ENCODE measurements around the gene GALT. TPM values are rescaled to one million over a fixed set of nuclear protein-coding genes. Genes with fewer than 3 reads are reported as not detected.

Gene GALT
- polyA plus RNA-seq, 2 donors: 16.6 to 27.3 TPM

DNA sequence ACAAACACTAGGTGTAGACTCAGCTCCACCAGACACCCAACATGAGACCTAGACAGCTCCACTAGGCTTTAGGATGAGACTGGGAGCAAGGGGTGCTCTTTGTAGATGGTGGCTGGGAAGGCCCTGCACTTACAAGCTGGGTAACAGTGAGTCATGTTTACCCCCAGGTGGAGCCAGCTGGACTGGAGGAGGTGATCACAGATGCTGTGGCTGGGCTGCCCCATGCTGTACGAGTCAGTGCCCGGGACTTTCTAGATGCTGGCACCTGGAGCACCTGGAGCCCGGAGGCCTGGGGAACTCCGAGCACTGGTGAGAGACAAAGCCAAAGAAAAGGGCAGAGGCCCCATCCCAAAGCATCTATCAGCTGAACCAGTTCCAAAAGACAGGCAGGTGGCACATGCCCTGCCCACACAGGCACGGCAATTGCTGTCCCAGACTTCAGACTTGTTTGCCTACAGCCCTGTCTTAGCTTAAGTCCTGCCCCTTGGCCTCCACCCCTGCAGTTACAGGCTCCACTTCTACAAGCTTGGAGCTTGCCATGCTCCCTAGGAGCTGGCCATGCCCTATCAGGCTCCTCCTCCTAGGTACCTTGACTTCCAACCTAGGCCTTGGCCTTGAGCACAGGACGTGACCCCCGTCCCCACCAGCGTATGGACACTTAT lies 13.2 kb downstream of the GALT start:
- WGBS, 2 donors: 54 to 65% methylated on average over 8 of the region's 8 CpGs
- H3K9me3 ChIP-seq (ENCODE audit: control insufficient read depth in 2 of 2, insufficient read depth in 1 of 2, low read depth in 1 of 2, low read length in 1 of 2): no peaks in the 10 kb centered on the region
- peaks cover 0 to 2% of the 10 kb centered on the region in 2 donors for H3K36me3 ChIP-seq (ENCODE audit: control insufficient read depth in 2 of 2, insufficient read depth in 2 of 2, low read length in 1 of 2)
- peaks cover 7 to 23% of the 10 kb centered on the region in 2 donors for H3K4me1 ChIP-seq (ENCODE audit: control insufficient read depth in 2 of 2, insufficient read depth in 2 of 2, low read length in 1 of 2)
- no peaks in the 10 kb centered on the region for H3K27me3 ChIP-seq (ENCODE audit: control insufficient read depth in 1 of 2, insufficient read depth in 2 of 2, low read length in 2 of 2)
- no peak overlapping the region for H3K4me3 ChIP-seq (ENCODE audit: low read depth in 1 of 2, low read length in 2 of 2)
- H3K27ac ChIP-seq (ENCODE audit: low read depth in 2 of 2, low read length in 1 of 2): no peak overlapping the region

DNA sequence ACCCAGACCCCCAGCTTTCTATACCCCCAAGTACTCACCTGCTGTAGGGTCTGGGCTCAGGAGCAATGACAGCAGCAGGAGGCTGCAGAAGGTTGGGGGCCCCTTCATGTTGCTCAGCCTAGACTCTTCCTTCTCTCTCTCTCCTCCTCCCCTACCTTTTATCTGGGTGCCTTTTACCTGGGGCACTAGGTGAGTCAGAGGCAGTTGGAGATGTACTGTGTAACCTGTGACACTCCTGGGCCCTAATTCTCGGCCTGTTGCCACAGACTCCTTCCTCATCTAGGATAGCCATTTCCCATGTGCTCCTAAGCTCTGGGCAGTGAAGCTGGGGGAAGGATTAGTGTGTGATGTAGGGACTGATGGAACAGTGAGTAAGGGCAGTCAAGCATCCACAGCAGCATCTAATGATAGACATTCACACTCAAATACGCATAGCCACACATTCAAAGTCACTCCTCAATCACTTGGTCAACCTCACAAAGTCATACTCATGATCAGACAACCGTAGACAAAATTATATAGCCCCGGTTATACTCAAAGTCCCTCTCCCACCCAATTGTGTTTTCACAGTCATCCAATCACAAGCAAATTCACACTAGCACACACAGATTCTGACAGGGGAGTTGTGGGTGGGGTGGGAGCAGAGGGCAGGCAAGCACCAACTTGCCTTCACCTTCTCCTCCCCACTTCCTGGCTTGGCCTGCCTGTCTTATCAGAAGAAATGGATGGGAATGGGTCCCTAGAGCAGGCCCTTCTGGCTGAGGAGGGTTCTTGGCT lies 16.2 kb downstream of the GALT start, which contains the start of gene CCL27:
CCL27 (minus strand) TSS at position 132 of the 777 bp plus-strand sequence; CDS start at position 108, 24 bp downstream.
- Histone ChIP-seq H3K4me1 (ENCODE audit: control insufficient read depth in 2 of 2, insufficient read depth in 2 of 2, low read length in 1 of 2) (peaks cover 7 to 13% of the 10 kb centered on the region in 2 donors), H3K27me3 (ENCODE audit: control insufficient read depth in 1 of 2, insufficient read depth in 2 of 2, low read length in 2 of 2) (no peaks in the 10 kb centered on the region), H3K9me3 (ENCODE audit: control insufficient read depth in 2 of 2, insufficient read depth in 1 of 2, low read depth in 1 of 2, low read length in 1 of 2) (no peaks in the 10 kb centered on the region), H3K27ac (ENCODE audit: low read depth in 2 of 2, low read length in 1 of 2) (peak within 1 kb of the TSS; percentile 3 to 40), H3K36me3 (ENCODE audit: control insufficient read depth in 2 of 2, insufficient read depth in 2 of 2, low read length in 1 of 2) (peaks cover 0 to 2% of the 10 kb centered on the region in 2 donors), H3K4me3 (ENCODE audit: low read depth in 1 of 2, low read length in 2 of 2) (no peak within 1 kb of the TSS)
- 71% methylated on average over 4 of the region's 4 CpGs for WGBS, 2 donors

DNA sequence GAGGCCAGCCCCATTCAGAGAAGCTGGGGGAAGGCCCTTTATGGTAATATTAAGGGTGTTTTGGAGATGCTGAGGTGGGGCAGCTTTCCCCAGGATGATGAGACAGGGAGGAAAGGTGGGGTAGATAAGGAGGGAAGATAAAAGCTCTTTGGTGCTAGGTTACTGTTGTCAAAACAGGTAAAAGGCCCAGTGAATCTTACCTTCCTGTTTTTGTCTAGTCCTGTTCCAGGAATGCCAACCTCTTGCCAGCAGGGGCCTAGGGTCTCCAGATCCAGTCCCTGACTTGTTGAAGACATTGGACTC lies 16.8 kb downstream of the GALT start:
- Histone ChIP-seq H3K9me3 (ENCODE audit: control insufficient read depth in 2 of 2, insufficient read depth in 1 of 2, low read depth in 1 of 2, low read length in 1 of 2) (no peaks in the 10 kb centered on the region), H3K27me3 (ENCODE audit: control insufficient read depth in 1 of 2, insufficient read depth in 2 of 2, low read length in 2 of 2) (no peaks in the 10 kb centered on the region), H3K4me3 (ENCODE audit: low read depth in 1 of 2, low read length in 2 of 2) (no peak overlapping the region), H3K4me1 (ENCODE audit: control insufficient read depth in 2 of 2, insufficient read depth in 2 of 2, low read length in 1 of 2) (peaks cover 7 to 13% of the 10 kb centered on the region in 2 donors), H3K27ac (ENCODE audit: low read depth in 2 of 2, low read length in 1 of 2) (peak overlapping the region; percentile 3 to 40), H3K36me3 (ENCODE audit: control insufficient read depth in 2 of 2, insufficient read depth in 2 of 2, low read length in 1 of 2) (peaks cover 0 to 2% of the 10 kb centered on the region in 2 donors)

DNA sequence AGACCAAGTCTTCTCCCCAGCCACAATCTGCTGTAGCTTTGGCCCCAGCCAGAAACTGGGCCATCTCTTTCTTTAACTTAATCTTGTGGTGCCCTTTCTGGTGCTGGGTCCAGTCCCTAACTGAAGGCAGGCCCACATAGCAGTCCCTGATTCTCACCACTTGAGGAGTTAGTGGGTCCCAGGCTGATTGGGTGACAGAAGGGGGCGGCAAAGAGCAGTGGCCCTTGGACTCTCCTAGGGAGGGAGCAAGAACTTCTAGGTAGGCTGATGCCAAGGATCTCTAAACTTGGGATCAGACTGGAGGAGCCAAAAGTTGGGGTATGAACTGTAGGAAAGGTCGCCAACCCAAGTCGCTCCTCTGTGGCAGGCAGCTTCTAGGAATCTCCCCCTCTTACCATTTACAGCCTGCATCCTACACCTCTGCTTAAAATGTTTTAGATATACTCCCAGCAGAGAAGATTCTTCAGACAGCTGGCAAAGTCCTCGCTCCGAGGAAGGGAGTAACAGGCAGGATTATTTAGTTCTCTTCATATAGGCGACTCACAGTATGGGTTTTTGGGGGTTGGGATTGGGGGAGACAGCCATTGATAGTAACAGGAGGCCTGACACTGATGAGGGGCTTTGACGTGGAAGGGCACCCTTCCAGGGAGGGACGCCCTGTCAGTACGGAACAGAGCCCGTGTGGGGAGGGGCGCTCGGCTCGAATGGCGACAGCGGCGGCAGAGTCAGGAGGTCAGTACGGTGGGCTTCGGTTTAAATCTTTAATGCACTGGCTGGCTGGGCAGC lies 18.0 kb downstream of the GALT start:
- WGBS, 2 donors: 16 to 17% methylated on average over 18 of the region's 18 CpGs
- Histone ChIP-seq H3K4me3 (ENCODE audit: low read depth in 1 of 2, low read length in 2 of 2) (peak overlapping the region; percentile 47 to 53), H3K27ac (ENCODE audit: low read depth in 2 of 2, low read length in 1 of 2) (peak overlapping the region; percentile 77 to 96), H3K4me1 (ENCODE audit: control insufficient read depth in 2 of 2, insufficient read depth in 2 of 2, low read length in 1 of 2) (peaks cover 7 to 13% of the 10 kb centered on the region in 2 donors), H3K9me3 (ENCODE audit: control insufficient read depth in 2 of 2, insufficient read depth in 1 of 2, low read depth in 1 of 2, low read length in 1 of 2) (no peaks in the 10 kb centered on the region), H3K36me3 (ENCODE audit: control insufficient read depth in 2 of 2, insufficient read depth in 2 of 2, low read length in 1 of 2) (peaks cover 0 to 2% of the 10 kb centered on the region in 2 donors), H3K27me3 (ENCODE audit: control insufficient read depth in 1 of 2, insufficient read depth in 2 of 2, low read length in 2 of 2) (no peaks in the 10 kb centered on the region)

DNA sequence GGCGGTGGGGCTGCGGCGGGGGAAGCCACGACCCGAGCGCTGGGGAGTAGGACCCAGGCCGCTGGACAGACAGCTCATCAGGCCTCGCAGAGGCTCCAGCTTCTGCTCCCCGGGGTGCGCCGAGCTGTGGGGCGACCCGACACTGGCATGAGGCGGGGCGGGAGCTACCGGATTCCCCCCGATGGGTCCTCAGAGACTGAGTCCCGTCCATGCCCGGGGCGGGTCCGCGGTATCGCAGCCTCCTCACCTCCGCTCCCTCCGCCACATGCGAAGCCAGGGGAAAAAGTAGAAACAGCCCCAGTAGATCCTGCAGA lies 18.5 kb downstream of the GALT start:
- Histone ChIP-seq H3K27me3 (ENCODE audit: control insufficient read depth in 1 of 2, insufficient read depth in 2 of 2, low read length in 2 of 2) (no peaks in the 10 kb centered on the region), H3K9me3 (ENCODE audit: control insufficient read depth in 2 of 2, insufficient read depth in 1 of 2, low read depth in 1 of 2, low read length in 1 of 2) (no peaks in the 10 kb centered on the region), H3K27ac (ENCODE audit: low read depth in 2 of 2, low read length in 1 of 2) (peak overlapping the region; percentile 77 to 96), H3K36me3 (ENCODE audit: control insufficient read depth in 2 of 2, insufficient read depth in 2 of 2, low read length in 1 of 2) (peaks cover 0 to 2% of the 10 kb centered on the region in 2 donors), H3K4me3 (ENCODE audit: low read depth in 1 of 2, low read length in 2 of 2) (peak overlapping the region; percentile 47 to 53), H3K4me1 (ENCODE audit: control insufficient read depth in 2 of 2, insufficient read depth in 2 of 2, low read length in 1 of 2) (peaks cover 7 to 10% of the 10 kb centered on the region in 2 donors)
- WGBS, 2 donors: 2 to 3% methylated on average over 25 to 26 of the region's 26 CpGs

DNA sequence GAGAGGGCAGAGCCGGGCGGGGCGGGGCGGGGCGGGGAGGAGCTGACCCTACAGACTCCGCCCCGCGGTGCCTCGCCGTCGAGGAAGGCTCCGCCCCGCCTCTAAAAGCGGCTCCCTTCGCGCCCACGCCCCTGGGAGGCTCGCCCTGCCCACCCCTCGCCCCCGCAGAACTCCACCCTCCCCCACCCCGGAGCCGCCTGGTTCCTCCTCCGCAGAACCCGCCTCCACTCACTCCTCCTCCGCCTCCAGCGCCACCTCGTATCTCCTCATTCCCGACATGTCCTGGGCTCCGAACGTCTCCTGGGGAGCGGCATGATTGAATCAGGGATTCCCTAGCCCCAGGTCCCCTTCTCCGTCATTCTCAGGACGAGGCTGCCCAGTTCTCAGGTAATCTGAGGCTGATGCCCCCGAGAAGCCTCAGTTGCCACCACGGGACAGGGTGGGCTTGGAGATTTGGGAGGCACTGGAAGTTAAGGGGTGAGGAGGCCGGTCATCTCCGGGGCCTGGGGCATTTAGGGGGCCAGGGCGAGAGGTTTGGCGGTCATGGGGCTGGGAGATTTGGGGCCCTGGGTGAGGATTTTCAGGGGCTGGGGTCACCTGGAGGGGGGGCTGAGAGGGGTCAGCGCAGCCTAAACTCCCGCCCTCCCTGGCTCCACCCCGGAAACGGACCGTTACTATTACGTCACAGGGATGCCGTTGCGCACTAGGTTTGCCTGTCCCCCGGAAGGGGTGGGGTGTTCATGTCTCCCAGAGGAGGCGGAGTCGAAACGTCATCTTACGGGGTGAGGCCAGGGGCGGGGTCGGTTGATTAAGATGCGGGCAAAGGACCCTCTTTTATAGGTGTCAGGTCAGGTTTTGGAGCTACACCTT lies 19.1 kb downstream of the GALT start:
- peak overlapping the region; percentile 96 to 98 for H3K27ac ChIP-seq (ENCODE audit: low read depth in 2 of 2, low read length in 1 of 2)
- no peaks in the 10 kb centered on the region for H3K9me3 ChIP-seq (ENCODE audit: control insufficient read depth in 2 of 2, insufficient read depth in 1 of 2, low read depth in 1 of 2, low read length in 1 of 2)
- H3K27me3 ChIP-seq (ENCODE audit: control insufficient read depth in 1 of 2, insufficient read depth in 2 of 2, low read length in 2 of 2): no peaks in the 10 kb centered on the region
- H3K4me1 ChIP-seq (ENCODE audit: control insufficient read depth in 2 of 2, insufficient read depth in 2 of 2, low read length in 1 of 2): peaks cover 3 to 7% of the 10 kb centered on the region in 2 donors
- 2% methylated on average over 53 to 55 of the region's 55 CpGs for WGBS, 2 donors
- peaks cover 0 to 2% of the 10 kb centered on the region in 2 donors for H3K36me3 ChIP-seq (ENCODE audit: control insufficient read depth in 2 of 2, insufficient read depth in 2 of 2, low read length in 1 of 2)
- peak overlapping the region; percentile 53 to 63 for H3K4me3 ChIP-seq (ENCODE audit: low read depth in 1 of 2, low read length in 2 of 2)

DNA sequence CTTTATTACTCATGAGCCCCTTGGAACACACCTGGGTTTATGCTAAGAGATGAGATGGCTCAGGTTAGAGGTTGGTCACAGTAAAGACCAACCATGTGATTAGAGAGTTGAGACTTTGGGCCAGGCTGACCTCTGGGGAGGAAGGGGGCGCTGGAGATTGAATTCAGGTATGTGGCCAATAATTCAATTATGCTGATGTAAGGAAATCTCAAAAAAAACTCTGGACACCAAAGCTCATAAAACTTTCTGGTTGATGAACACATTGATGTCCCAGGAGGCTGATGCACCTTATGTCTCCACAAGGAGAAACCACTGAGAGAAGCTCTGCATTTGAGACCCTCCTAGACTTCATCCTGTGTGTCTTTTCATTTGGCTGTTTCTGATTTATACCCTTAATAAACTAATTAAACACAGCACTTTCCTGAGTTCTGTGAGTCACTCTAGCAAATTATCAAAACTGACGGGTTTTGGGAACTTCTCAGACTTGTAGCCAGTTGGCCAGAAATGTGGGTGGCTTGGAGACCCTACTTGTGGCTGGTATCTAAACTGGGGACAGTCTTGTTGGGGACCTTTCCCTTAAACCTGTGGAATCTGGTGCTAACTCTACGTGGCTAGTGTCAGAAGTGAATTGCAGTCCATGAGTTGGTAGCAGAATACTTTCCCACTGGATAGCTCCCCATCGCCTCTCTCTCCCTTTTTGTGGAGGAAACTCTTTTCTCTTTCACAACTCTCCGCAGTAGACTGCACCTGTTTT lies 23.5 kb downstream of the GALT start:
- Histone ChIP-seq H3K27me3 (ENCODE audit: control insufficient read depth in 1 of 2, insufficient read depth in 2 of 2, low read length in 2 of 2) (no peaks in the 10 kb centered on the region), H3K4me3 (ENCODE audit: low read depth in 1 of 2, low read length in 2 of 2) (no peak overlapping the region), H3K36me3 (ENCODE audit: control insufficient read depth in 2 of 2, insufficient read depth in 2 of 2, low read length in 1 of 2) (no peaks in the 10 kb centered on the region), H3K27ac (ENCODE audit: low read depth in 2 of 2, low read length in 1 of 2) (no peak overlapping the region), H3K4me1 (ENCODE audit: control insufficient read depth in 2 of 2, insufficient read depth in 2 of 2, low read length in 1 of 2) (no peaks in the 10 kb centered on the region), H3K9me3 (ENCODE audit: control insufficient read depth in 2 of 2, insufficient read depth in 1 of 2, low read depth in 1 of 2, low read length in 1 of 2) (no peaks in the 10 kb centered on the region)
- WGBS, 2 donors: 91 to 92% methylated on average over 5 of the region's 5 CpGs

DNA sequence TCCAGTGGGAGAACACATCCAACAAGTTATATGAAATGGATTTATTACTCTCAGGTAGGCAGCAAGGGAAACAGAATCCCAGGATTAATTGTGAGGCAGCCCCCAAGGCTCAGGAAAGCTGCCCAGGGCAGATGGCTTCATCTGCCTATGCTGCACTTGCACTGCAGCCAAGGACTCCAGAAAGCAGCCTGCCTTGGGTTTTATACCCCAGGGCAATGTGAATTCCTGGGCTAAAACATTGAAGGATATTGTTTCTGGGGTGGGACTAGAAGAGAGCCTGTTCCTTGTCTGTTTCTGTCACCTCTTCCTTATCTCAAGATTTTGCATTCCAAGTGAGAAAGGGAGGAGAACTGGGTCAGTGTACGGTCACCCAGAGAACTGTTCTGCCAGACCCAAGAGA lies 24.8 kb downstream of the GALT start:
- Histone ChIP-seq H3K4me3 (ENCODE audit: low read depth in 1 of 2, low read length in 2 of 2) (no peak overlapping the region), H3K9me3 (ENCODE audit: control insufficient read depth in 2 of 2, insufficient read depth in 1 of 2, low read depth in 1 of 2, low read length in 1 of 2) (no peaks in the 10 kb centered on the region), H3K27me3 (ENCODE audit: control insufficient read depth in 1 of 2, insufficient read depth in 2 of 2, low read length in 2 of 2) (no peaks in the 10 kb centered on the region), H3K36me3 (ENCODE audit: control insufficient read depth in 2 of 2, insufficient read depth in 2 of 2, low read length in 1 of 2) (no peaks in the 10 kb centered on the region), H3K4me1 (ENCODE audit: control insufficient read depth in 2 of 2, insufficient read depth in 2 of 2, low read length in 1 of 2) (no peaks in the 10 kb centered on the region), H3K27ac (ENCODE audit: low read depth in 2 of 2, low read length in 1 of 2) (no peak overlapping the region)
- WGBS, 2 donors: 91 to 95% methylated on average over 1 of the region's 1 CpG

All from esophagus (tissue), 2 donors.